ENCODE data around the gene ATP5MK. TPM values are rescaled to one million over a fixed set of nuclear protein-coding genes. Genes with fewer than 3 reads are reported as not detected.

Gene ATP5MK
- total and polyA plus RNA-seq, 2 of the 8 experiments (the other 6 are each of a cell fraction or from before 2014, with no cell fraction given): 280 to 312 TPM

- no peak for TF ChIP-seq POU5F1 (IDR thresholded peaks at IDR 0.05; ENCODE audit: low read depth, low read length)
- TF ChIP-seq KDM1A (IDR thresholded peaks at IDR 0.05; ENCODE audit: borderline replicate concordance, low read length): no peak
- no peak for TF ChIP-seq YY1 (IDR thresholded peaks at IDR 0.05; ENCODE audit: low read depth, low read length)
- TF ChIP-seq CHD1 (IDR thresholded peaks at IDR 0.05; ENCODE audit: low read depth, low read length): no peak
- no peak for TF ChIP-seq ASH2L (IDR thresholded peaks at IDR 0.05; ENCODE audit: low read length)
- TF ChIP-seq CTBP2 (IDR thresholded peaks at IDR 0.05; ENCODE audit: borderline replicate concordance, insufficient read depth, insufficient read length, low read length): no peak
- no peak for TF ChIP-seq BACH1 (IDR thresholded peaks at IDR 0.05; ENCODE audit: low read length)
- no peaks in the 10 kb centered on the region for H3K79me2 ChIP-seq (ENCODE audit: control insufficient read depth in 1 of 2, insufficient read depth in 2 of 2, low read length in 2 of 2)
- no peak overlapping the region for H2BK120ac ChIP-seq (replicated peaks; ENCODE audit: low read depth, low read length)
- H3K9me3 ChIP-seq (ENCODE audit: insufficient read depth in 2 of 2, low read depth in 1 of 2, low read length in 1 of 2): no peaks in the 10 kb centered on the region
- H3K27me3 ChIP-seq (replicated peaks in 1 of 4; ENCODE audit: control insufficient read depth in 3 of 4, extremely low read depth in 1 of 4, insufficient read depth in 3 of 4, low read length in 3 of 4): no peaks in the 10 kb centered on the region
- H3K9ac ChIP-seq (replicated peaks in 1 of 4; ENCODE audit: extremely low read depth in 1 of 4, low read depth in 3 of 4, low read length in 3 of 4): no peak overlapping the region
- no peaks in the 10 kb centered on the region for H3K23me2 ChIP-seq (ENCODE audit: low read depth, low read length)
- CTCF ChIA-PET (ENCODE audit: partially characterized antibody): interaction anchor here (0.6 to 4.3 kb wide), 5 partner anchors 18 to 123 kb away, joined by 3 to 21 read pairs (median 5); no protein-coding TSS in a partner anchor
- H3K4ac ChIP-seq (replicated peaks; ENCODE audit: insufficient read length, low read depth, low read length): no peak overlapping the region
- no peak overlapping the region for H3K4me2 ChIP-seq (ENCODE audit: insufficient read depth in 1 of 2, low read depth in 2 of 2, low read length in 2 of 2)
- H3K56ac ChIP-seq (replicated peaks; ENCODE audit: insufficient read length, low read depth, low read length): no peak overlapping the region
- H2BK20ac ChIP-seq (ENCODE audit: low read length): no peak overlapping the region
- H3K27ac ChIP-seq (ENCODE audit: low read depth, low read length): no peak overlapping the region
- no peak overlapping the region for H4K8ac ChIP-seq (ENCODE audit: extremely low read depth, insufficient read depth, low read length)
- no peak overlapping the region for H4K5ac ChIP-seq (ENCODE audit: insufficient read length, low read depth, low read length)
- no peak overlapping the region for H2AK5ac ChIP-seq (ENCODE audit: low read depth, low read length)
- no peaks in the 10 kb centered on the region; the same call in 1 of the 2 replicates for H3K79me1 ChIP-seq (ENCODE audit: low read depth, low read length)
- FAIRE-seq: no peak
- POLR2A ChIA-PET (ENCODE audit: partially characterized antibody): interaction anchor here (1.1 to 2.3 kb wide), 3 partner anchors 10 to 35 kb away, joined by 3 to 7 read pairs (median 4); partner anchors contain the start of gene CALHM2
- peaks cover 41 to 92% (median 84%) of the 10 kb centered on the region in 4 experiments for H3K36me3 ChIP-seq (ENCODE audit: control insufficient read depth in 2 of 4, insufficient read depth in 4 of 4, low read length in 3 of 4)
- peaks cover 0 to 8% of the 10 kb centered on the region in 2 experiments for H4K20me1 ChIP-seq (replicated peaks in 1 of 2; ENCODE audit: control insufficient read depth in 1 of 2, insufficient read depth in 2 of 2, low read length in 2 of 2)
- no peak overlapping the region for H3K4me3 ChIP-seq (ENCODE audit: extremely low read depth in 1 of 4, insufficient read depth in 2 of 4, low read depth in 3 of 4, low read length in 4 of 4)
- no peak overlapping the region for H2BK12ac ChIP-seq (ENCODE audit: low read depth, low read length)
- H2BK15ac ChIP-seq (ENCODE audit: low read length): no peak overlapping the region
- H2BK5ac ChIP-seq (ENCODE audit: low read depth, low read length): no peak overlapping the region
- no peaks in the 10 kb centered on the region for H3K4me1 ChIP-seq (replicated peaks in 1 of 4; ENCODE audit: control insufficient read depth in 3 of 4, insufficient read depth in 4 of 4, low read length in 3 of 4)
- DNase-seq (ENCODE audit: low read depth in 1 of 2, low spot score in 2 of 2): no peak
- WGBS, 2 experiments (ENCODE audit: extremely low coverage in 1 of 2, insufficient coverage in 1 of 2, insufficient read length in 1 of 2, insufficient replicate concordance in 2 of 2, low coverage in 1 of 2, low lambda C conversion rate in 2 of 2, missing lambda C conversion rate in 1 of 2): 92% methylated on average over 8 of the region's 8 CpGs; no CpG with 5 or more reads in 1 of the 2 experiments
- H3K18ac ChIP-seq (ENCODE audit: extremely low read depth, low read length): no peak overlapping the region
- H3K14ac ChIP-seq (ENCODE audit: insufficient read length): no peak overlapping the region
- no peak overlapping the region for H3K23ac ChIP-seq (ENCODE audit: insufficient read length)
- H4K91ac ChIP-seq (replicated peaks; ENCODE audit: insufficient read length, low read length): no peak overlapping the region
- no peak overlapping the region for H2AFZ ChIP-seq (ENCODE audit: low read length)
These were observed 45.3 kb upstream of the ATP5MK start for GRCh38 chr10:103441611-103442010.

Measured in H1 (cell line).